Endothelial cell (in vitro differentiated cells): Measurements from ENCODE around the gene TNNI2. TPM values are rescaled to one million over a fixed set of nuclear protein-coding genes. Genes with fewer than 3 reads are reported as not detected.

Experiments used
- DNase-seq: peaks from one replicate; pipeline ENCODE4 v3.0.0; 2021; ENCODE audit warnings: low spot score
- H3K27ac Mint-ChIP-seq: one replicate; pipeline ENCODE4 v1.8.0; 2021; ENCODE audit warnings: mixed read lengths, inconsistent platforms; ENCODE audit not compliant: unreplicated experiment
- H3K27me3 Mint-ChIP-seq: one replicate; pipeline ENCODE4 v1.8.0; 2021; ENCODE audit warnings: mild to moderate bottlenecking, moderate library complexity, mixed read lengths, inconsistent platforms; ENCODE audit not compliant: unreplicated experiment
- H3K36me3 Mint-ChIP-seq: one replicate; pipeline ENCODE4 v1.8.0; 2021; ENCODE audit warnings: mild to moderate bottlenecking, low read depth, mixed read lengths, inconsistent platforms; ENCODE audit not compliant: unreplicated experiment
- H3K4me1 Mint-ChIP-seq: one replicate; pipeline ENCODE4 v1.8.0; 2021; ENCODE audit warnings: mild to moderate bottlenecking, mixed read lengths, inconsistent platforms; ENCODE audit not compliant: unreplicated experiment
- H3K4me3 Mint-ChIP-seq: one replicate; pipeline ENCODE4 v1.8.0; 2021; ENCODE audit warnings: mild to moderate bottlenecking, mixed read lengths, inconsistent platforms; ENCODE audit not compliant: unreplicated experiment
- H3K9me3 Mint-ChIP-seq: one replicate; pipeline ENCODE4 v1.8.0; 2021; ENCODE audit warnings: mixed read lengths, inconsistent platforms; ENCODE audit not compliant: unreplicated experiment
- CTCF ChIP-seq: fragments of 200-600 bp; sonication (generic); IDR thresholded peaks from one replicate; pipeline ENCODE4 v1.5.0; 2021; ENCODE audit warnings: antibody characterized with exemption; ENCODE audit not compliant: unreplicated experiment
- total RNA-seq: library from RNA; stranded (reverse); fragmentation: NEBNext Ultra II Directional; extraction: Animal tissue kit (Norgen Biotek cat#: 25700); gene quantifications from one replicate; pipeline ENCODE4 v1.2.1, GENCODE V29; 2021; ENCODE audit not compliant: unreplicated experiment

TNNI2 gene
- total RNA-seq, 1 donor from 2014 or later: not detected

- Mint-ChIP-seq H3K4me3 (no peak overlapping the region), H3K36me3 (no peaks in the 10 kb centered on the region), H3K4me1 (no peaks in the 10 kb centered on the region), H3K27ac (no peak overlapping the region), H3K27me3 (no peaks in the 10 kb centered on the region), H3K9me3 (no peaks in the 10 kb centered on the region)
- peak; percentile 52 for TF ChIP-seq CTCF
- DNase-seq: no peak
Measured at GRCh38 chr11:1838077-1838425, 730 bp upstream of the TNNI2 start.

GRCh38 chr11:1839204-1839923 is 583 bp downstream of the TNNI2 start:
- Mint-ChIP-seq H3K36me3 (no peaks in the 10 kb centered on the region), H3K9me3 (no peaks in the 10 kb centered on the region), H3K4me1 (no peaks in the 10 kb centered on the region), H3K27ac (no peak overlapping the region), H3K4me3 (no peak overlapping the region), H3K27me3 (peaks cover 3% of the 10 kb centered on the region)
- TF ChIP-seq CTCF: no peak
- no peak for DNase-seq

GRCh38 chr11:1839924-1840779 is 1.4 kb downstream of the TNNI2 start:
- Mint-ChIP-seq H3K27ac (no peak overlapping the region), H3K4me3 (no peak overlapping the region), H3K27me3 (peaks cover 8% of the 10 kb centered on the region), H3K9me3 (no peaks in the 10 kb centered on the region), H3K36me3 (no peaks in the 10 kb centered on the region), H3K4me1 (peaks cover 4% of the 10 kb centered on the region)
- no peak for TF ChIP-seq CTCF
- no peak for DNase-seq

GRCh38 chr11:1840780-1841480 is 2.1 kb downstream of the TNNI2 start:
- Mint-ChIP-seq H3K27me3 (peaks cover 10% of the 10 kb centered on the region), H3K36me3 (no peaks in the 10 kb centered on the region), H3K4me3 (no peak overlapping the region), H3K4me1 (peaks cover 4% of the 10 kb centered on the region), H3K27ac (no peak overlapping the region), H3K9me3 (no peaks in the 10 kb centered on the region)
- no peak for TF ChIP-seq CTCF
- no peak for DNase-seq
